KMS-11 (cell line): ENCODE results near the gene EPX.
A peak's percentile ranks its signal among the peaks of the same experiment; 100 is the strongest.

Source experiments
- H2AFZ ChIP-seq: fragments of 200-600 bp; sonication (generic); 2 replicates; pipeline ENCODE4 v1.6.1; 2016; ENCODE audit warnings: antibody characterized with exemption, mixed run types, low read depth
- H3K27ac ChIP-seq: fragments of 200-600 bp; sonication (generic); 2 replicates; pipeline ENCODE4 v1.6.1; 2016; ENCODE audit warnings: mild to moderate bottlenecking, mixed run types
- H3K27me3 ChIP-seq: fragments of 200-600 bp; sonication (generic); 2 replicates; pipeline ENCODE4 v1.6.1; 2017; ENCODE audit warnings: mild to moderate bottlenecking, low read depth, mixed run types, moderate library complexity; ENCODE audit not compliant: insufficient read depth
- H3K36me3 ChIP-seq: fragments of 200-600 bp; sonication (generic); 2 replicates; pipeline ENCODE4 v1.6.1; 2017; ENCODE audit warnings: mild to moderate bottlenecking, mixed run types; ENCODE audit not compliant: insufficient read depth
- H3K4me1 ChIP-seq: fragments of 200-600 bp; sonication (generic); 2 replicates; pipeline ENCODE4 v1.6.1; 2016; ENCODE audit warnings: mild to moderate bottlenecking, low read depth, mixed run types; ENCODE audit not compliant: poor library complexity, severe bottlenecking
- H3K4me2 ChIP-seq: fragments of 200-600 bp; sonication (generic); 2 replicates; pipeline ENCODE4 v1.7.0; 2016; ENCODE audit warnings: mild to moderate bottlenecking, mixed run types
- H3K4me3 ChIP-seq: fragments of 200-600 bp; sonication (generic); IDR thresholded peaks from 2 replicates; pipeline ENCODE4 v1.6.1; 2017; ENCODE audit warnings: low read depth, low read length, mixed read lengths; ENCODE audit not compliant: insufficient read depth
- H3K79me2 ChIP-seq: fragments of 200-600 bp; sonication (generic); 2 replicates; pipeline ENCODE4 v1.6.1; 2016; ENCODE audit warnings: low read depth, mixed run types; ENCODE audit not compliant: insufficient read depth
- H3K9ac ChIP-seq: fragments of 200-600 bp; sonication (generic); 2 replicates; pipeline ENCODE4 v1.6.1; 2016; ENCODE audit warnings: mild to moderate bottlenecking, mixed run types
- H4K20me1 ChIP-seq: fragments of 200-600 bp; sonication (generic); 2 replicates; pipeline ENCODE4 v1.6.1; 2016; ENCODE audit warnings: mild to moderate bottlenecking, mixed run types; ENCODE audit not compliant: insufficient read depth
- CTCF ChIP-seq: fragments of 200-600 bp; sonication (generic); conservative IDR thresholded peaks from 2 replicates; pipeline ENCODE4 v1.6.1; 2017; ENCODE audit warnings: low read depth, mild to moderate bottlenecking, antibody characterized with exemption, low read length, moderate library complexity, mixed read lengths

Gene EPX

GRCh38 chr17:58229881-58230280, 37.4 kb downstream of the EPX start:
- H3K36me3 ChIP-seq, result no peaks in the 10 kb centered on the region
- peaks cover 17% of the 10 kb centered on the region; the same call in 1 of the 2 replicates for H3K27me3 ChIP-seq

GRCh38 chr17:58231641-58232040, 39.1 kb downstream of the EPX start:
- Histone ChIP-seq H3K36me3 (no peaks in the 10 kb centered on the region), H3K4me3 (no peak overlapping the region), H3K27me3 (peaks cover 17% of the 10 kb centered on the region; the same call in 1 of the 2 replicates), H3K79me2 (no peaks in the 10 kb centered on the region), H3K9ac (no peak overlapping the region), H4K20me1 (no peaks in the 10 kb centered on the region), H3K27ac (no peak overlapping the region), H3K4me2 (no peak overlapping the region), H3K4me1 (peaks cover 8% of the 10 kb centered on the region), H2AFZ (no peak overlapping the region)
- no peak for TF ChIP-seq CTCF

More at GRCh38 chr17:58229881-58230280, 37.4 kb downstream of the EPX start:
- Histone ChIP-seq H3K9ac (no peak overlapping the region), H3K27ac (no peak overlapping the region), H2AFZ (no peak overlapping the region), H3K4me3 (no peak overlapping the region), H3K4me2 (no peak overlapping the region), H4K20me1 (no peaks in the 10 kb centered on the region), H3K79me2 (no peaks in the 10 kb centered on the region), H3K4me1 (peaks cover 8% of the 10 kb centered on the region)
- no peak for TF ChIP-seq CTCF

- Histone ChIP-seq H3K4me2 (peak overlapping the region; percentile 3; the same call in 1 of the 2 replicates), H3K27me3 (peaks cover 17% of the 10 kb centered on the region; the same call in 1 of the 2 replicates), H3K27ac (no peak overlapping the region), H3K79me2 (no peaks in the 10 kb centered on the region), H3K9ac (no peak overlapping the region), H3K4me1 (peaks cover 8% of the 10 kb centered on the region), H4K20me1 (no peaks in the 10 kb centered on the region), H3K36me3 (no peaks in the 10 kb centered on the region), H3K4me3 (no peak overlapping the region), H2AFZ (no peak overlapping the region)
- no peak for TF ChIP-seq CTCF
These were observed 40.2 kb downstream of the EPX start for GRCh38 chr17:58232707-58233156.

GRCh38 chr17:58233543-58233942, 41.0 kb downstream of the EPX start:
- Histone ChIP-seq H3K27ac (no peak overlapping the region), H3K4me2 (no peak overlapping the region), H3K4me3 (no peak overlapping the region), H3K27me3 (peaks cover 17% of the 10 kb centered on the region; the same call in 1 of the 2 replicates), H3K79me2 (no peaks in the 10 kb centered on the region), H2AFZ (no peak overlapping the region), H3K9ac (no peak overlapping the region), H3K36me3 (no peaks in the 10 kb centered on the region), H3K4me1 (peaks cover 8% of the 10 kb centered on the region), H4K20me1 (no peaks in the 10 kb centered on the region)
- no peak for TF ChIP-seq CTCF
